NCI-H345 treated with DMSO at 0.1 percent for 48 hours (cell line): ENCODE data around the gene SLC6A19.

Source experiments
- DNase-seq: peaks from one replicate; lab custom pipeline; 2025; ENCODE audit not compliant: unreplicated experiment; lab: John Stamatoyannopoulos, UW

SLC6A19 gene

DNA sequence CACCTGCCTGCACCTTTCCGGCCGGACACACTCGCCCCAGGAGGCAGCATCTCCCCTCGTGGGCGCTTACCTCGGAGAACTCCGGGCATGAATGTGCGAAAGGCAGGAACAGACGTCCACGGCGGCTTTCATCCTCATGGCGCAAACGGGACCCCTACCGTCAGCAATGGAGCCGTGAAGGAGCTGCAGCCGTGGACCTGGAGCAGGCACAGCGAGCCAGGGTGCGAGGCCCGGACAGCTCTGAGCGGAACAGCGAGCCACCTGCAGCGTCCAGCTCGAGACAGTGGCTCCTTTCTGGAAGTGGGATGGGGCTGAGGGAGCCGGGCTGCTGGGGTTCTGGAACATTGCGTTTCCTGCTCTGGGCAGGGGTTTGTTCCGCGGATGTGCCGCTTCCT, 7.8 kb upstream of the SLC6A19 start:
- DNase-seq = no peak

DNA sequence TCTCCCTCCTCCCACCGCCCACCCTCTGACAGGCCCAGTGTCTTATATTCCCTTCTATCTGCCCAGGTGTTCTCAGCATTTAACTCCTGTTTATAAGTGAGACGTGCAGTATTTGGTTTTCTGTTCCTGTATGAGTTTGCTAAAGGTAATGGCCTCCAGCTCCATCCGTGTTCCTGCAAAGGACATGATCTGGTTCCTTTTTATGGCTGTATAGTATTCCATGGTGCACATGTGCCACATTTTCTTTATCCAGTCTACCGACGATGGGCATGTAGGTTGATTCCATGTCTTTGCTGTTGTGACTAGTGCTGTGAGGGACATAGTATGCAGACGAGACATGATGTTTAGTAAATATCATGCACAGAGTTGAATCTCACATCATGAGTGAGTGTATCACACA, 7.0 kb upstream of the SLC6A19 start:
- DNase-seq = no peak

DNA sequence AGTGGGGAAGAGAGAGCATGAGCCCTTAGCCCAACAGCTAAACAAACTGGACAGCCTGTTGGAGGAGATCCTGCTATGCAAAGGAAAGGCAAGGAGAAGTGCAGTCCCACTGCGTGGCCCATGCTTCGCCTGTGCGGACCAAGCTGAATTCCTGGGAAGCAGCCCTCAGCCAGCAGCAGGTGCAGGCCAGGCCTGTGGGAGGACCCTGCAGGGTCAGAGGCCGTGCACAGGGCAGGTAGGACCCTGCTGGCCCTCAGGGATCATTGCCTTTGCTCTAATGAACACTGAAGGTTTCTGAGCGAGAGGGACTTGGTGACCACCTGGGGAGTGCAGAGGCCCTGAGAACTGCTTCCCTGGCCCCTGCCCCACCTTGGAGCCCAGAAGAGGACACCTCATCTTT, 6.0 kb upstream of the SLC6A19 start:
- no peak for DNase-seq

DNA sequence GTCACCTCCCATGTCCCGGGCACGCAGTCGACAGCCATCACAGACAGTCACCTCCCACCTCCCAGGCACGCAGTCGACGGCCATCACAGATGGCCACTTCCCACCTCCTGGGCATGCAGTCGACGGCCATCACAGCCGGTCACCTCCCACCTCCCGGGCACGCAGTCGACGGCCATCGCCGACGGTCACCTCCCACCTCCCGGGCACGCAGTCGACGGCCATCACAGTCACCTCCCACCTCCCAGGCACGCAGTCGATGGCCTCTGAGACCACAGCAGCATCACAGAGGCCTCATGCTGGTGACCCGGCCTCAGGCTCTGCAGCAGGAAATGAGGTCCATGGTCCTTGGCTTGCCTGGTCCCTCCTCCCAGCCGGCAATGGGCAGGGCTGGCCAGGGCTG, 5.5 kb upstream of the SLC6A19 start:
- DNase-seq = no peak

DNA sequence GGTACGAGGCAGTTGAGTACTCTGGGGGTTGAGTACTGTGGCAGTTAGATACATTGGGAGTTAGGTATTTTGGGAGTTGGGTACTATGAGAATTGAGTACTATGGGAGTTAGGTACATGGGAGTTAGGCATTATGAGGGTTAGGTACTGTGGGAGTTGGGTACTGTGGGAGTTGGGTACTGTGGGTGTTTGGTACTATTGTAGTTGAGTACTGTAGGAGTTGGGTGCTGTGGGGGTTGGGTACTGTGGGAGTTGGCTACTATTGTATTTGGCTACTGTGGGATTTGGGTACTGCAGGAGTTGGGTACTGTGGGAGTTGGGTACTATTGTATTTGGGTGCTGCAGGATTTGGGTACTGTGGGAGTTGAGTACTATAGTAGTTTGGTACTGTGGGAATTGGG, 4.8 kb upstream of the SLC6A19 start:
- no peak for DNase-seq

DNA sequence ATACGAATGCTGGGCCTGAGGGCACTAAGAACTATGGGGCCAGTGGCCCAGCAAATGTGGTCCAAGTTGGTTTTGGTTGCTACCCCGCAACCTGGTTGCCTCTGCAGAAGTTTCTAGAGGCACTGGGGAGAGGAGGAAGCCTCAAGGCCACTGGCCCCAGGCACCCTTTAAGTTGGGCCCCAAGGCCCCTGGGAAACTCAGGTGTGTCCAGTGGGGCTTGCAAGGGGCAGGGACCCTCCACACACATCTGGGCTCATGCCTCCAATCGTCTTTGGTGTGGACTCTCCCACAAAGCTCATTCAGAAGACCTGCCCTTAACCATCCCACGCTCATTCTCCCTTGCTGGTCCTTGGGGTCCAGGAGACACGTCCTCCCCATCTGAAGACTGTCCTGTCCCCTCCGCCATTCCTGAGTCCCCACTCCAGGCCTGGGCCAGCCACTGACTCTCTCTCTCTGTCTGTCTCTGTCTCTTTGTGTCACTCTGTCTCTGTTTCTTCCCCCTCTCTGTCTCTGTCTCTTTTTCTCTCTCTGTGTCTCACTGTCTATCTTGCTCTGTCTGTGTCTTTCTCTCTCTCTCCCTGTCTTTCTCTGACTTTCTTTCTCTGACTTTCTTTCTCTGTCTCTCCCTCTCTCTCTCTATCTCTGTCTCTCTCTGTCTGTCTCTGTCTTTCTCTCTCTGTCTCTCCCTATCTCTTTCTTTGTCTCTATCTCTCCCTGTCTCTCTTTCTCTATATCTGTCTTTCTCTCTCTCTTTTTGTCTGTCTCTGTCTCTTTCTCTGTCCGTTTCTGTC, 3.3 kb upstream of the SLC6A19 start:
- no peak for DNase-seq

DNA sequence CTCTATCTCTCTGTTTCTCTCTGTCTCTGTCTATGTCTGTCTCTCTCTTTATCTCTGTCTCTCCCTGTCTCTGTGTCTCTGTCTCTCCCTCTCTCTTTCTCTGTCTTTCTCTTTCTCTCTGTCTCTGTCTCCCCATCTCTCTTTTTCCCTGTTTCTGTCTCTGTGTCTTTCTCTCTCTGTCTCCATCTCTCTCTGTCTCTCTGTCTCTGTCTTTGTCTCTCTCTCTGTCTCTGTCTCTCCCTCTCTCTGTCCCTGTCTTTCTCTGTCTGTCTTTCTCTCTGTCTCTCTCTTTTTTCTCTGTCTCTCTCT, 2.1 kb upstream of the SLC6A19 start:
- no peak for DNase-seq

DNA sequence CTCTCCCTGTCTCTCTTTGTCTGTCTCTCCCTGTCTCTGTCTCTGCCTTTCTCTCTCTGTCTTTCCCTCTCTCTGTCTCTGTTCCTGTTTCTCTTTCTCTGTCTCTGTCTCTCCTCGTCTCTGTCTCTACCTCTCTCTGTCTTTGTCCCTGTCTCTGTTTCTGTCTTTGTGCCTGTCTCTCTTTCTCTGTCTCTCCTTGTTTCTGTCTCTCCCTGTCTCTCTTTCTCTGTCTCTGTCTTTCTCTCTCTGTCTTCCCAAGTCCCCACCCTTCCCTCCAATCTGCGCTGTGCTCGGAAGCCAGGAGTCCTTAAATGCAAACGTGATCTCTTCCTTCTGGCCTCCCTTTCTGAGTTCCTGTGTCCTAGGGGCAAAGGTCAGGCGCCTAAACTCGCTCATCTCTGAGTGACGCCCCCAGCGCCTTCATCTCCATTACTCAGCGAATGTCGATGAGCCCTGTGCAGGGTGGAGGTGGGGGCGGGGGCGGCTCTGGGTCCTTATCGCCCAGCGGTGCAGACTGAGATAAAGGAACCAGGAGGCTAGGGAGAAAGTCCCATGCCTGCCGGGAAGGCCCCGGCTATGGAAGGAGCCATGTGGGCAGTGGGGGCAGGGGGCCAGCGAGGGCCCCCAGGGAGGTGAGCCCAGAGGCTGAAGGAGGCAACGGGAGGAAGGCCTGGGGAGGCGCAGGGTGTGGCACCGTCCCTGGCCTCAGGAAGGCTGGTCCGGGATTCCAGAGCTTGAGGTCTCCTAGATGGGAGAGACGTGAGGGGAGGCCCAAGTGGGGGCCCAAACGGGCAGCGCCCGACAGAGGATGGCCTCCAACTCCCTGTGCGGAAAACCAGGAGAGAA, 1.5 kb upstream of the SLC6A19 start:
- DNase-seq = no peak

DNA sequence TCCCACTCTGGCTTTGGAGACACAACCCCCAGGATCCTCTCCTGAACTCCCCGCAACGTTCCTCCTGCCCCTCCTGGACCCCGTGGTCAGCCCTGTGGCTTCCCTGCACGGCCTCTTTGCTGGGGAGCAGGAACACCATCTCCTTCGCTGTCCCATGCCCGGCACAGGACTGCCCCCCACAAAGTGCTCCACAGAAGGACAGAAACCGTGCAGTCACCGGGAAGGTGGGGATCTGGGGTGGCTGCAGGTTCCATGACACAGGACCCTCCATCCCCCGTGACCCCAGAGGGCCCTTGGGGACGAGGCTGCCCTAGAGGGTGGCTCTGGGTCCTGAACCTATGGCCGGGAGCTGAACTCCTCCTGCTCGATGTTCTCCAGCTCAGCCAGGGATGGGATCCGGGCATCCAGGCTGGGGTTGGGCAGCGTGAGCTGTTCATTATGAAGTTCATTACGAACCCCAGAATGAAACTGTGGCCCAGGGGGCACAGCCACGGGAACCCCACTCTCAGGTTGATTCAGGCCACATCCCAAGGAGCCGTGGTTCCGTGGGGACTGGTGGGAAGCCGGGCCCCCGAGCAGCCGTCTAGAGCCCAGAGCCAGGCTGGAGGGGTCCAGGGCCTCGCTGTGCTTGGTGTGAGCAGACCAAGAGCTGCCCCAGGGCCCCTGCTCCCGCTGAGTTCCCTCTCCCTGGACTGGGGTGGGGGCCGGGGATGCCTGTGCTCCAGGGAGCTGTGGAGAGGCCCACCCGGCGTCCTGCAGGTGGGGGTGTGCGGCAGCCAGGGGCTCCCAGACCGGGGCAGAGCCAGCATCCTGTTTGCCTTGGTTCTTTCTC, 684 bp upstream of the SLC6A19 start:
- no peak for DNase-seq

DNA sequence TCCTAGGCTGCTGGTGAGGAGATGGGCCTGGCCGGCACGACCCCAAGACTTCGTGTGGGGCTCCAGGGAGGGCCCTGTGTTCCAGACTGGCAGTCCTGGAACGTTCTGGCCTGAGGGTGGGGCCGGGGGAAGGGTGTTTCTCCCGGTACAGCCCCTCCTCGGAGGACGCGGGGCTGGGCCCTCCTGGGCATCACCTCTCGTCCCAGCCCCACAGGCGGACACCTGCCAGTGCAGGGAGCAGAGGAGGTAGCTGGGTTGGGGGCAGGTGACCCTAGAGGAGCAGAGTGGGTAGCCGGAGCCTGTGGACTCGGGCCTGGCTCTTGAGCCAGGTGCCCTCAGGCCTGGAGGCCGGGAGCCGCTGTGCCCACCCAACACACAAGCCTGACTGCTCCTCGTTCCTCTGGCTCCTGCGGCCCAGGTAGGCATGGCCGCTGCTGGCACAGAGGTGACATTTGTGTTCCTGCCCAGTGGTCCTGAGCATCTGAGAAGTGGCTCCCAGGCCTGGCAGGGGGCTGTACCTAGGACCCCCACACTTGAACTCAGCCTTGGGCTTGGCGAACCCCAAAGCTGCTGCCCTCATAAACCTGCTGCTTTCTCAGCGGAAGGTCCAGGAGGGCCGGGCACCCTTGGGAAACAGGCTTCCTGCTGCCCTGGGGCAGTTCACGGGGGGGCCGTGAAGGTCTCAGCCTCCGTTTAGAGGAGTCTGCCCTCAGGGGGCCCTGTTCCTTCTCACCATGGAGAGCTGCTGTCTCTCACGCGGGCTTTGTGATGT, 817 bp downstream of the SLC6A19 start:
- no peak for DNase-seq

DNA sequence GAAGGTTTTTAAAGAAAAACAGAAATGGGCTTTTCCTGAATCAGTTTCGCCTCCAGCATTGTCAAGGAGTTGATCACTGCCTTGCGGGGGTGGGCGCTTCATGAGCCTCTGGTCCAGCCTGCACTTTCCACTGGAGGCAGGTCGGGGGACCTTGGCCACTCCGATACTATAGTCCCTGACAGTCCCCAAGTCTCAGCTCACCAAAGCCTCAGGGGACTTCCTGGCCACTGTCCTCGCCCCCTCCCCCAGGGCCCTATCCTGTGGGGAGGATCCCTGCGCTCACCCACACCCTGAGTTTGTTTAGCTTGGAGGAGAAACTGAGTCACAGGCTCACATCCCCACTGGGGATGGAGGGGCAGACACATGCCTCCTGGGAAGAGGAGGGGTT, 1.4 kb downstream of the SLC6A19 start:
- DNase-seq = no peak

DNA sequence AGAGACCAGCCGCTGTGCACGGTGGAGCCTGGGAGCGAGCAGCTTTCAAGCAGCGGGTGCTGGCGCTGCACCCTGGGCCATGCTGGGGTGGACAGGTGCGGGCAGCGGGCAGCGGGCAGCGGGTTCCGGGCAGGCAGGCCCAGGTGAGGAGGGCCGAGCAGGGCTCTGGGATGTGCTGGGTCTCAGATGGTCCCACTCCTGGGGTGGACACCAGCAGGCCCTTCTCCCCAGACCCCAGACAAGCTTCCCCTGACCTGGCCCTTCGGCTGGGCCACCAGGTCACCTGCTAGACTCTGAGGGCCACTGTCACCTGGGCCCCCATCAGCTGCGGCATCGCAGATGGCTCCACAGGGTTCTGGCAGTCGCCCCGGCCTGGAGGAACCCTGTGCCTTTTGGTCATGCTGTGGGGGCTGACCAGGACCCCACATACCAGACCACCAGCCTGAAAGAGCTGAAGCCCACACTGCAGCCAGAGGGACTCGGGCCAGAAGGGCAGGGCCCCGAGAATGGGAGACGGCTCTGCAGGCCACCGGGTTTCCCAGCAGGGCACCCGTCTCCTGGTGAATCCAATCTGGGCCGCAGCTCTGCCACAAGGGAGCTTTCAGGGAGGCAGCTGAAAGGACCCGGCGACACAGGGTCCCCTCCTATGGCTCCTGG, 2.0 kb downstream of the SLC6A19 start:
- DNase-seq = no peak

DNA sequence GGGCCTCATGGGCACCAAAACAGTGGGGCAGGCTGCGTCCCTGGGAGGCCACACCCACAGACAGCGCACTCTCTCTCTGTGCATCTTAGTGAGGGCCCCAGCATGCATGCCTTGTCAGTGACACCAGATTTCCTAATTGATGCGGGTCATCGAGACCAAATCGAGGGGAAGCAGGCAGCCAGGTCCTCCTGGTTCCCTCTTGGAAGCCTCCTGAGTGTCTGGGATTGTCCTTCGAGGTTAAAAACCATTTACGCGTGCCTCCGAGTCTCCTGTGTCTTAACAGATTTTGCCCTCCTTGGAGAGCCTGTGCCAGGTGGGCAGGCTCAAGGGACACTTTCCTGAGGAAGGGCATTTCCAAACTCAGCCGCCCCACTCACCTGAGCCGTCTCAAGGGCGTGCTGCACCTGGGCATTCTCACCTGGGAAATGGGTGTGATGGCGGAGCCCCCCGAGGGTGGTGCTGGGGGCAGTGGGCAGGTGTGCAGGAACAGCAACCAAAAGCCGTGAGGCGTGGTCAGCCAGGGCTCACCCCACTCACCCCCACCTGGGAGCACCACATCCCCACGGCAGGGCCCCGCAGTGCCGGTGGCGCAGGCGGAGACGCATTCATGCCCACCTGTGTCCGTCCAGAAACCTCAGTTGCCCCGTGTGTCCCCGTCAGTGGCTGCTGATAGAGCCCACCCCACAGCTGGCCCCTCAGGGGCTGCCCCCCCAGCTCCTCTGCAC, 2.7 kb downstream of the SLC6A19 start:
- DNase-seq = no peak

DNA sequence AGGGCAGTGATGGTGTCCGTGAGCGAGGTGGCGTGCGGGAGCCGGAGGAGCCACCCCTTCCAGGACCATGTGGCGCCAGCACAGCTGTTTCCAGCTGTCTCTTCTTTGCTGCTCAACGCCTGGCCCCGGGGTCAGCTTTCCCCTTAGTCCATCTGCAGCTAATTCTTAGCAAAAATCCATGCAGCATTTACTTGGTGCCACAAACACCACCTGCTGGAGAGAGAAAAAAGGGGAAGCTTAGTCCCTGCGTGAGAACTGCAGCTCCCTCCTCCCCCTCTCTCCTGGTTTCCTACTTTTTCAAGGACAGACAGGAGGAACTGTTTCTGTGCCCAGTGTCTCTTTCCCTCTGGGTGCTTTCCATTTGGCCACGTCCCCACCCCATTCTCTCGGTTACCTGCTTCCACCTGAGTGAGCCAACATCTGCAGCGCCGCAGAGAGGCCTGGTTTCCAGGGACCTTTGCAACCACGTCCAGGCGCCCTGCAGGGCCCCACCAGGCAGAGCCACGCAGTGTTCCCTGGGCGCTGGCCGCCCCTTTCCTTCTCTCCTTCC, 3.4 kb downstream of the SLC6A19 start:
- no peak for DNase-seq

DNA sequence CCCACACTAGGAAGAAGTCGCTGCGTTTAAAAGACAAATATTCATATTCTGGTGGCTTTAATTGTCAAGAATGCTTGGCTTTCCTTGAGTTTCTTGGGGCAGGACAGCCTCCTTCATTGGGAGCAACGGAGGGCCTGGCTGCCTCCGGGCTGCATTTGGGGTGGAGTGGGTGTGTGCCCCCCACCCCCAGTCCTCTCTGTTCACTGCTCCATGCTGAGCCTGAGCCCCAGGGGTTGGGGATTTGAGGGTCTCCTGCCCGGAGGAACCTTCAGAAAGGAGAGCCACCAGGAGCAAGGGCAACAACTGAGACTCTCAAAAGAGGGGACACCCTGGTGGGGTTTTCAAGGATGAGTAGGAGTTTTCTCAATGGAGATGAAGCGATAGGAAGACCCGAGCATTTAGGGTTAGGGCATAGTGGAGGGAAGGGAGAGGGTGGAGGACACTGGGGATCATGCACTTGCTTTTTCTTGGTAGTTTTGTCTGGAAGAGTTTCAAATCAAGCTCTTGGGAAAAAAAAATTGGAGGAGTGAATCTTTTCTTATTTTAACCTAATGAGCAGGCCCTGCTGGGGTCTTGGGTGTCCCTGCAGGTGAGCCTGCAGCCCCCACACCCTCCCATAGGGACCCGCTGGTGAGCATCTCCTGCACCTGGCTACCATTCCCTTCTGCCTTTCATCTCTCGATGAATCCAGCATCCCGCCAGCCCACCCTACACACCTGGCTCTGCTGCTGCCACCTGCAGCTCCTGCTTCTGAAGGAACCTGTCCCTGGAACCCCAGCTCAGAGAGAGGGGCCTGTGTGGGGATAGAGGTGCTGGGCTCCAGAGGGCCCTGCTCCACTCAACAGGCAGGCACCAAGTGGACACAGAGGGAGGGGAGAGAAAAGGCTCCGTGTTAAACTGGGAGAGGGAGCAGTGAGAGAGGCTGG, 4.1 kb downstream of the SLC6A19 start:
- peak; percentile 23 for DNase-seq

DNA sequence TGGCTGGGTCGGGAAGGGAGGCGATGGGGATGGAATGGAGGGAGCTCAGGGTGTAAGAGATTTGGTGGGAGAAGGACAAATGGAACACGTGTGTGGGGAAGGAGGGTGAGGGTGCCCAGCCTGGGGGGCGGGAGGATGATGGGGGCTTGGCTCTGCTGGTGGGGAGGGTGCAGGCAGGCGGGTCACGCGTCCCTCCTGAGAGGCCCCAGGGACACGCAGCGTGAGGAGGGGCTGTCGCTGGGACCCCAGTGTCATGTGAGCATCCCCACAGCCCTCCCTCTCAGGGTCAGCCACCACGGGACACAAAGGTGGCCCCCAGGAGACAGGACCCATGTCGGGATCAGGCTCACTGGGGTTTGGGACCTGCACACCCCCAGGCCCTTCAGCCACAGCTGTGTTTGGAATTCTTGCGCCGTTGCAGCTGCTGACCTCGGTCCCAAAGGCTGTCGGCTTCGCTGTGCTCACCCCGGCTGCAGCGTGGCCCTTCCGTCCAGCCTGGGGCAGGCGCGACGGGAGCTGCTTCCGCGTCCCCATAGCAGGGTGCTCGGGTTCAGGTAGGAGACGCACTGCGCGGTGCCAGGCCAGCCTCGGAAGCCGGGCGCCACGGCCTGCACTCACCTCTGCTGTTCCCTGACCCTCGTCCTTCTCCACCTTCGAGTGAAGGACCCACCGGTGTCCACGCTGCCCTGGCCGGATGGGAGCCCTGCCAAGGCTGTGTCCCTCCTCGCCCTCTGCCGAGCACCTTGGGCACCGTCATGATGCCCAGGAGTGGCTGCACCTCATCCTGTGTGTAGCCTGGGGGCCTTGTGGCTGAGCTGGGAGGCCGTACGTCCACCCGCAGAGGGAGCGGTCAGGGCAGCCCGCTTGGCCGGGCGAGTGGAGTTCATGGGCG, 5.4 kb downstream of the SLC6A19 start:
- DNase-seq = no peak

DNA sequence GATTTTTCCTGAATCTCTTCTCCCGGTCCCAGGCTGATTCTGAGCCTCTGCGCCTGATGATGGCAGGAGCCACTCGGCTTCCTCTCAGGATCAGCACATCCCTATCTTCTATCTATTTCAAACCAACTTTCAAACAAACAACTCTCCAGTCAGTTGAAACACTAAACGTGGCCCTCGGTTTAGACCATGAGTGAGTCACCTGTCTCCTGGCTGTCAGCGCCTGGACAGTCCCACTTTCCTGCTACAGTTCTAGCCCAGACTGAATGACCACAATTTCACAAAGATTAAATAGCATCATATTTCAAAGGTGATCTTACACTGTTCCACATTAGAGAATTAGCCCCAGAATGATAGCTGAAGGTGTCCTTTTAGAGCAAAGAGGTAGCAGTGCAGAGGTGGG, 6.2 kb downstream of the SLC6A19 start:
- DNase-seq = no peak
